Urinary bladder (tissue), 4 donors: Measurements from ENCODE around the gene SYNE3. TPM values are rescaled to one million over a fixed set of nuclear protein-coding genes. Genes with fewer than 3 reads are reported as not detected.

Experiments
- DNase-seq: peaks from one replicate; pipeline ENCODE4 v3.0.0-alpha.2; 2015; ENCODE audit errors: extremely low spot score
- H3K27ac ChIP-seq: one replicate; pipeline ENCODE4 v1.5.1; 2013; ENCODE audit warnings: low read depth, mild to moderate bottlenecking, moderate library complexity
- H3K36me3 ChIP-seq: one replicate; pipeline ENCODE4 v1.6.1; 2013; ENCODE audit warnings: mild to moderate bottlenecking, moderate library complexity; ENCODE audit not compliant: insufficient read depth
- H3K4me1 ChIP-seq: one replicate; pipeline ENCODE4 v1.6.1; 2013; ENCODE audit warnings: mild to moderate bottlenecking, moderate library complexity; ENCODE audit not compliant: insufficient read depth
- H3K4me3 ChIP-seq: one replicate; pipeline ENCODE4 v1.5.1; 2013; ENCODE audit warnings: low read depth, low read length
- WGBS: extraction: QIAGEN DNeasy Blood & Tissue Kit; methylation state at CpG from one replicate; pipeline ENCODE4 v1.1.7; 2013; 5-methylcytosine and 5-hydroxymethylcytosine counted together
- polyA plus RNA-seq: library from polyadenylated mRNA; stranded (reverse); fragments of 200-250 nt; gene quantifications from one replicate; pipeline ENCODE4 v1.2.3, GENCODE V29; 2013
- total RNA-seq: library from RNA; depleted of rRNA; stranded (reverse); fragments of >200 nt; gene quantifications from one replicate; pipeline ENCODE4 v1.2.3, GENCODE V29; 2014
- donor health status: healthy with polysubstance abuse.
- donor health status: healthy.

The SYNE3 gene
- total and polyA plus RNA-seq, 2 donors: 4.5 to 14.6 TPM

DNA sequence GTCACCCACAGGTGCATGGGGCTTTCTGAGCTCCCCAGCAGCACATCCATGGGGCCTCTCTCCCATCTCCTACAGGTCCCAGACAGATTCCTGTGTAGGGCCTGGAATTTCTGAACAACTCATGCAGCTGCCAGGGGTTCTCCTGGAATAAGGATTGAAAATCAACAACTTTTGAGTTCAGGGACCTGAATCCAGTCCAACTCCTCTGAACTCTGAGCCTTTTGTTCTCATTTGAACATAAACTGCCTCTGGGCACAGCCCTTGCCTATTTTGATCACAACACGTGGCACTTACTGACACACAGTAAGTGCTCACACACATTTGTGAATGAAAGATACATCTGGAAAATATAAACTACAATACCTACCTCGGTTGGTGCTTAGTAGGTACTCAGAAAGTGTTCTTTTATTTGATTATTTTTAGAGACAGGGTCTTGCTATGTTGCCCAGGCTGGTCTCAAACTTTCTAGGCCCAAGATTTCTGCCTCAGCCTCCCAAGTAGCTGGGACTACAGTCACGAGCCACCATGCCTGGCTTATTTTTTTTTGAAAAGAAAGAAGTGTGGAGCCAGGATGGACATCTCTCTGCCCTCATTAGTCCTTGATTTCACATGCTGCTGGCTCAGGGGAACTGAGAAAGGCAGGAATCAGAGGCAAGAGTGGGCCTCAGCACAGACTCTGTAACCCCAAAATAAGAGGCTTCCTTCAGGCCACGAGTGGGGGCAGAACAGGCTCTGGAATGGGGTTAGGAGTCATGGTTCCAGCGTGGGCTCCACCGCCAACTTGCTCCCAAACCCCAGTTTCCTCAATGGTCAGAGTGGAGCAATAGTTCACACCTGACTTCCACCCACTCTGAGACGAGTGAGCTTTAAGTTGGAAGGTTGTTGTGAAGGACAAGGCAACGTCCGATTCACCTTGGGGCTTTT lies 27.0 kb downstream of the SYNE3 start:
- H3K27ac ChIP-seq: no peak overlapping the region
- no peak overlapping the region for H3K4me3 ChIP-seq
- DNase-seq: no peak
- WGBS: 88% methylated on average over 9 of the region's 9 CpGs
- H3K36me3 ChIP-seq: no peaks in the 10 kb centered on the region
- H3K4me1 ChIP-seq: no peaks in the 10 kb centered on the region

- peaks cover 2% of the 10 kb centered on the region for H3K4me1 ChIP-seq
- H3K4me3 ChIP-seq: no peak overlapping the region
- WGBS: 84% methylated on average over 6 of the region's 6 CpGs
- H3K36me3 ChIP-seq: no peaks in the 10 kb centered on the region
- H3K27ac ChIP-seq: no peak overlapping the region
- DNase-seq: no peak
Observed at GRCh38 chr14:95488376-95489213, 27.9 kb downstream of the SYNE3 start.

DNA sequence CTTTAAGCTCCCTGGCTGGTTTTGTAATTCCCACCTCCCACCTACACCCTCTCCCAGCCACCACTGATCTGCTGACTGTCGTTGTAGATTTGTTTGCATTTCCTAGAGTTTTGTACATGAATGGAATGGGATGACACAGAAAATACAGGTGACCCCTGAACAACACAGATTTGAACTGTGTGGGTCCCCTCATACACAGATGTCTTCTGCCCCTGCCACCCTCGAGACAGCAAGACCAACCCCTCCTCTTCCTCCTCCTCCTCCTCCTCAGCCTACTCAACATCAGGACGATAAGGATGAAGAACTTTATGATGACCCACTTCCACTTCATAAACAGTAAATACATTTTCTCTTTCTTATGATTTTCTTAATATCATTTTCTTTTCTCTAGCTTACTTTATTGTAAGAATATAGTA lies 28.8 kb downstream of the SYNE3 start:
- Histone ChIP-seq H3K27ac (no peak overlapping the region), H3K36me3 (no peaks in the 10 kb centered on the region), H3K4me3 (no peak overlapping the region), H3K4me1 (peaks cover 2% of the 10 kb centered on the region)
- WGBS: 69% methylated on average over 3 of the region's 3 CpGs
- DNase-seq: no peak

DNA sequence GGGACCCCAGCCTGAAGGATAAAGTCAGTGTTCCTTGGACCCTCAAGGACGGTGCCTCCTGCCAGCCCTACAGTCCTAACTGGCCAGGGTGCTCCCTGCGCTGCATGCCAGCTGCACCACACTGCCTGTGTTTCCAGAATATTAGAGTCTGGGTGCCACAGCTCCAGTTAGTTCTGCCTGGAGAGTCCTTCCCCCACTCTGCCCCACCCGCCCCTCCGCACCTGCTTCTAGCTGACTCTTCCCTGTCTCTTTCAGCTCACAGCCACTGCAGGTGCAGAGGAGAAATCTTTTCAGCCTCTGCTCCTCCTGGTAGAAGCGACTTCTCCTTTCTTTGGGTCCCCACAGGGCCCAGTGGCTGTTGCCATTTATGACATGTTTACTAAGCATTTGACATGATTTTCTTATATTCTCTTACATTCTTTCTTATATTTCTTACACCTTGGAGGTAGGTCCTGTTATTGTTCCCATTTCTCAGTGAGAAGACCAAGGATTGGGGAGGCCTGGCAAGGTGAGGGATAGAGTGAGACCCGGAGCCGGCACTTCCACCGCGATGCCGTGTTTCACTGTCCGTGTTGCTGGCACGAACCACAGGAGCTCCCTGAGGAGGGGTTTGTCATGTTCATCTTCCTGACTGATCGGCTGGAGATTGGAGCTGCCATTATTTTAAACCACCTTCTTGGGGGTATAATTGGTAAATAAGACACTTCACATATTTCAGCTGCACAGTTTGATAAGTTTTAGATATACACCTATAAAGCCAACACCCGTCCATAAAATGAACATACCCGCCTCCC lies 29.4 kb downstream of the SYNE3 start:
- H3K4me1 ChIP-seq: peaks cover 2% of the 10 kb centered on the region
- no peak for DNase-seq
- H3K4me3 ChIP-seq: no peak overlapping the region
- 89% methylated on average over 15 of the region's 15 CpGs for WGBS
- H3K27ac ChIP-seq: no peak overlapping the region
- no peaks in the 10 kb centered on the region for H3K36me3 ChIP-seq

GRCh38 chr14:95485222-95485819 lies 31.1 kb downstream of the SYNE3 start:
- Histone ChIP-seq H3K27ac (no peak overlapping the region), H3K4me3 (no peak overlapping the region), H3K36me3 (no peaks in the 10 kb centered on the region), H3K4me1 (peaks cover 2% of the 10 kb centered on the region)
- 71% methylated on average over 7 of the region's 7 CpGs for WGBS
- DNase-seq: no peak

- 89% methylated on average over 5 of the region's 5 CpGs for WGBS
- Histone ChIP-seq H3K4me3 (no peak overlapping the region), H3K36me3 (no peaks in the 10 kb centered on the region), H3K27ac (no peak overlapping the region), H3K4me1 (peaks cover 2% of the 10 kb centered on the region)
- DNase-seq: no peak
Observed at GRCh38 chr14:95484296-95484695, 32.2 kb downstream of the SYNE3 start.

DNA sequence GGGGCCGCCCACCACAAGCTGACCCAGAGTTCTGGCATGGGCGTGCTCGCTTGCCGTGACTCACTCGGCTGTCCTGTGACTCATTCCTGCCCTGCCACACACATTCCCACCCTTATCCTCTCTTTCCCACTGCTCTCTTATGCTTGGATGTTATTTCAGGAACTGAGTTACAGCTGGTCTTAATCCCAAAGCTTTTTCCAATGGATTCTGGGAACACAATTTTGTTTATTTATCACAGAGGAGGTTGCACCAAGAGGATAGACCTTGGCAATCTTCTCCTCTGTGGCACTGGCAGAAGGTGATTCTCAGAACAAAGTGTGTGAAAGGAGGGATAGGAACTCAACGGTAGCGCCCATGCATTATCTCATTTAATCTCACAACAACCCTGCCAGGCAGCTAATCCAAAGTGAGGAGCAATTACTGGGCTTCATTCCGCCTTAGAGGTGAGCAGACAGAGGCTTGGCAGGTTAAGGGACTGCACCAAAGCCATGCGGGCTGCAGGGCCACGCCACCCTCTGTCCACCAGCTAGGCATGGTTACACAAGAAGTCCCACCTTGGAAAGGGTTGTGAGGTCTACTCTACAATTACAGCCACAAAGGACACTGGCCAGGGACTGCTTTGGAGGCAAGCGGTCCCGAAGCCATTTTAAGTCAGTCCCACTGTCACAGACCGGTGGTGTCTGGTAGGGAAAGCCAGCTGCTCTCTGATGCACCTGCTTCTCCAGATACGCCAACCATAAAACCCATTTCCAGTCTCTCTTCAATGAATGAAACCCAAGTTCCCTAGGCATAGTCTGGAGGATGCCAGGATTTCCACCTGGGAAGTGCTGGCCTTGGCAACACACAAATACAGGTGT lies 32.9 kb downstream of the SYNE3 start:
- H3K36me3 ChIP-seq: no peaks in the 10 kb centered on the region
- H3K4me3 ChIP-seq: no peak overlapping the region
- H3K27ac ChIP-seq: no peak overlapping the region
- H3K4me1 ChIP-seq: peaks cover 2% of the 10 kb centered on the region
- DNase-seq: no peak
- WGBS: 54% methylated on average over 14 of the region's 14 CpGs

DNA sequence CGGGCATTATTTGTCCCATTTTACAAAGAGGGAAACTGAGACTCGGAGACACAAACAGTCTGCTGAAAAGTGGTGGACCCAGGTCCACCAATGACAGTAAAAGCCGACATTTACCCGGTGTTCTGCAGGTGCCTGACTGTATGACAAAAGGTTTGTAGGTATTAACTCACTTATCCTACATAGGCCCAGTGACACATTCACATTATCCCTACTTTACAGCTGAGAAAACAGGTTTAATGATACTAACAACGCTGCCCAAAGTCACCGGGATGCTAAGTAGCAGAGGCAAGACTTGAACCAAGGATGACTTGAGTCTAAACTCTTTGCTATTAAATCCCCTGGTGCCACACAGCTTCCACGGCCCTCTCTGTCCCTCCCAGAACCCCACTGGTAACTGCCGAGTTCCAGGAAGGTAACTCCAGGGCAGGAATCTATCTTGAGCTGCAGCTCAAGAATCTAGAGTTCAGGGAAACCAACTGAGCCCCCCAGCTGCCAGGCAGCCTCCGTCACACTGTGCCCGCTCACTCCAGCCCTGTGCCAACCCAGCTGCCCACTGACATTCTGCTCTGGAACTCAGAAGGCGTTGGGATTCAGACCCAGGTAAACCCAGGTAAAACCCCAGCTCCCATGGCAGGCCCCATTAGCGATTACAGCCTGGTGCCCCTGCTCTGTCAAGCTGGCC lies 33.7 kb downstream of the SYNE3 start:
- no peak overlapping the region for H3K4me3 ChIP-seq
- peaks cover 2% of the 10 kb centered on the region for H3K4me1 ChIP-seq
- WGBS: 82% methylated on average over 12 of the region's 12 CpGs

DNA sequence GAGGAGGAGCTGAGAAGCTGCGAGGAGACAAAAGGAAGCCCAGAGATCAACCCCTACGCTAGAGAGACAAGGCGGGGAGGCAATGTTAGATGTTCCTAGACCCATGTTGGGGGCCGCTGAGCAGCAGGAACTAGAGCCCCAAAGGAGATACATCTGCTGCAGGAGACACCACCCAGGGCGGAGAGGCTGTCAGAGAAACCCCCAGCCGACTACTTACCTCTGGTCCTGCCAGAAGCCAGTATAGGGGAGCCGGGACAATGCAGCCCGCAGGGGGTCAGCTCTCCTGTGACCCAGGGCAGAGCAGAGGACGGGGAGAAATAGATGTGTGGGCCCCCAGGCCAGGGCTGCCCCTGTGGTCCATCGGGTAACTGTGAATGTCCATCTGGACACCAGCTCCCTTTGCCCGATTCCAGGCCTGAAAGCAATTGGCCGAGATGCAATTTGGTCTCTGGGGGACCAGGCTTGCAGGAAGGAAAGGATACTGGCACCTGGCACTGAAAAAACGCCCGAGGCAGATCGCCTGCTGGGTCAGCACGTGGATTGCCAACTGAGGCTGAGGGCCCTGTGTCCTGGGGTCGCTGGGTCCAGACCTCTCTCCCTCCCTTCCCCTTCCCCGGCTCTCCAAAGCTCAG lies 34.9 kb downstream of the SYNE3 start:
- peaks cover 2% of the 10 kb centered on the region for H3K4me1 ChIP-seq

More for the DNA sequence above, 33.7 kb downstream of the SYNE3 start:
- DNase-seq: no peak
- H3K27ac ChIP-seq: peak overlapping the region; percentile 46
- no peaks in the 10 kb centered on the region for H3K36me3 ChIP-seq

DNA sequence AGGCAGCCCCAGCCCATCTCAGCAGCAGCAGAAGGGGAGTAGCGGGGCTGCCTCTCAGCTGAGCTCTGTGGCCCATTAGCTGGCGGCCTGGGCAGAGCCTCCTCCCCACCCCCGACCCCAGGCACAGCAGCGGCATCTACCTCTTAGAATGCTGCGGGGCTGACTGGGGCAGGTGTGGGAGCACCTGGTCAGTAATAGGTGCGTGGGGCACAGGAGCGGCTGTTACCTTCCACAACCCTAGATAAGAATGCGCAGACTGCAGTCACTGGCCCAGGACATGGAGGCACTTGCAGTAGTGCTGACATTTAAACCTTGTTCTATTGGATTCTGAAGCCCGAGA lies 35.6 kb downstream of the SYNE3 start:
- Histone ChIP-seq H3K4me3 (no peak overlapping the region), H3K27ac (no peak overlapping the region), H3K4me1 (peaks cover 2% of the 10 kb centered on the region), H3K36me3 (no peaks in the 10 kb centered on the region)
- 91% methylated on average over 9 of the region's 9 CpGs for WGBS
- DNase-seq: no peak

More for the DNA sequence above, 34.9 kb downstream of the SYNE3 start:
- Histone ChIP-seq H3K36me3 (no peaks in the 10 kb centered on the region), H3K27ac (no peak overlapping the region), H3K4me3 (no peak overlapping the region)
- DNase-seq: no peak
- 86% methylated on average over 18 of the region's 18 CpGs for WGBS

GRCh38 chr14:95480109-95480886 lies 36.2 kb downstream of the SYNE3 start:
- WGBS: 66% methylated on average over 11 of the region's 11 CpGs
- Histone ChIP-seq H3K4me1 (peaks cover 2% of the 10 kb centered on the region), H3K27ac (no peak overlapping the region), H3K36me3 (no peaks in the 10 kb centered on the region), H3K4me3 (no peak overlapping the region)
- DNase-seq: no peak
